Omental fat pad (tissue), 4 donors: ENCODE measurements around the gene ABCA6. TPM values are rescaled to one million over a fixed set of nuclear protein-coding genes. Genes with fewer than 3 reads are reported as not detected.

Experiments
- ATAC-seq: fragments of 150-250 bp; one replicate; pipeline ENCODE4 v1.9.1; 2016; ENCODE audit warnings: mild to moderate bottlenecking, moderate library complexity; ENCODE audit not compliant: low FRiP score
- DNase-seq: peaks from one replicate; pipeline ENCODE4 v3.0.0-alpha.2; 2019; ENCODE audit warnings: low spot score
- total RNA-seq, 4 donors: library from RNA; depleted of rRNA; stranded (reverse); fragments of >200 nt; gene quantifications; one replicate each; pipeline ENCODE4 v1.1.0, GENCODE V29; 2016
- TF ChIP-seq, protein P1 (sequence below), 3 donors: fragments of 450-650 bp; IDR thresholded peaks; one replicate each; pipeline ENCODE4 v1.5.1; 2016 to 2017; ENCODE audit warnings: antibody characterized with exemption in 3 of 3, mild to moderate bottlenecking in 3 of 3, moderate library complexity in 2 of 3

The ABCA6 gene
- total RNA-seq, 4 donors from 2014 or later: 50.2 to 311 (median 163) TPM

- no peak for ATAC-seq
- no peak for DNase-seq
- TF ChIP-seq, protein P1, sequence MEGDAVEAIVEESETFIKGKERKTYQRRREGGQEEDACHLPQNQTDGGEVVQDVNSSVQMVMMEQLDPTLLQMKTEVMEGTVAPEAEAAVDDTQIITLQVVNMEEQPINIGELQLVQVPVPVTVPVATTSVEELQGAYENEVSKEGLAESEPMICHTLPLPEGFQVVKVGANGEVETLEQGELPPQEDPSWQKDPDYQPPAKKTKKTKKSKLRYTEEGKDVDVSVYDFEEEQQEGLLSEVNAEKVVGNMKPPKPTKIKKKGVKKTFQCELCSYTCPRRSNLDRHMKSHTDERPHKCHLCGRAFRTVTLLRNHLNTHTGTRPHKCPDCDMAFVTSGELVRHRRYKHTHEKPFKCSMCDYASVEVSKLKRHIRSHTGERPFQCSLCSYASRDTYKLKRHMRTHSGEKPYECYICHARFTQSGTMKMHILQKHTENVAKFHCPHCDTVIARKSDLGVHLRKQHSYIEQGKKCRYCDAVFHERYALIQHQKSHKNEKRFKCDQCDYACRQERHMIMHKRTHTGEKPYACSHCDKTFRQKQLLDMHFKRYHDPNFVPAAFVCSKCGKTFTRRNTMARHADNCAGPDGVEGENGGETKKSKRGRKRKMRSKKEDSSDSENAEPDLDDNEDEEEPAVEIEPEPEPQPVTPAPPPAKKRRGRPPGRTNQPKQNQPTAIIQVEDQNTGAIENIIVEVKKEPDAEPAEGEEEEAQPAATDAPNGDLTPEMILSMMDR (IDR thresholded peaks at IDR 0.05): no peak
Observed at GRCh38 chr17:69048634-69049033, 93.1 kb downstream of the ABCA6 start.

GRCh38 chr17:69047368-69048263 is 94.1 kb downstream of the ABCA6 start:
- DNase-seq: no peak
- no peak for ATAC-seq
- TF ChIP-seq, protein P1 (IDR thresholded peaks at IDR 0.05): no peak

- ATAC-seq (no peak), DNase-seq (no peak)
- TF ChIP-seq, protein P1 (IDR thresholded peaks at IDR 0.05): no peak
Observed at GRCh38 chr17:69046121-69046807, 95.4 kb downstream of the ABCA6 start.

DNA sequence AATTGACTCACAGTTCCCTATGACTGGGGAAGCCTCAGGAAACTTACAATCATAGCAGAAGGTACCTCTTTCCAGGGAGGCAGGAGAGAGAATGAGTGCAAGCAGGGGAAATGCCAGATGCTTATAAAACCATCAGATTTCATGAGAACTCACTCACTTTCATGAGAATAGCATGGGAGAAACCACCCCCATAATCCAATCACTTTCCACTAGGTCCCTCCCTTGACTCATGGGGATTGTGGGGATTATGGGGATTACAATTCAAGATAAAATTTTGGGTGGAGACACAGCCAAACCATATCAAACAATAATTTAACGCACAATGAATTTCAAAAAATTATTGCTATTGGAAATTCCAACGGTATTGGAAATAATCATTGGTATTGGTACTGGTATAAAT is 96.0 kb downstream of the ABCA6 start:
- no peak for ATAC-seq
- TF ChIP-seq, protein P1 (IDR thresholded peaks at IDR 0.05): no peak
- DNase-seq: no peak

GRCh38 chr17:69044371-69044770 is 97.3 kb downstream of the ABCA6 start:
- DNase-seq (no peak), ATAC-seq (no peak)
- TF ChIP-seq, protein P1 (IDR thresholded peaks at IDR 0.05): no peak

- DNase-seq (no peak), ATAC-seq (no peak)
- TF ChIP-seq, protein P1 (IDR thresholded peaks at IDR 0.05): no peak
Observed at GRCh38 chr17:69043098-69043734, 98.5 kb downstream of the ABCA6 start.
